IPS-18a (cell line): ENCODE data around the gene INPP5A.
"Not testable (repeated sequence)": the region's sequence is repeated elsewhere in the genome, so short reads cannot be mapped to it uniquely, and the experiment has no call there.

Experiments
- H3K27ac ChIP-seq: one replicate; pipeline ENCODE4 v1.5.1; 2013; ENCODE audit warnings: low read length
- H3K27me3 ChIP-seq: one replicate; pipeline ENCODE4 v1.6.1; 2013; ENCODE audit warnings: mild to moderate bottlenecking, low read length; ENCODE audit not compliant: control insufficient read depth, insufficient read depth
- H3K36me3 ChIP-seq: one replicate; pipeline ENCODE4 v1.6.1; 2013; ENCODE audit warnings: low read depth, low read length; ENCODE audit not compliant: control insufficient read depth
- H3K4me1 ChIP-seq: one replicate; pipeline ENCODE4 v1.6.1; 2013; ENCODE audit warnings: low read depth, low read length; ENCODE audit not compliant: control insufficient read depth
- H3K4me3 ChIP-seq: one replicate; pipeline ENCODE4 v1.5.1; 2013; ENCODE audit warnings: low read length
- H3K9ac ChIP-seq: one replicate; pipeline ENCODE4 v1.6.1; 2013; ENCODE audit warnings: mild to moderate bottlenecking, low read length, moderate library complexity
- H3K9me3 ChIP-seq: one replicate; pipeline ENCODE4 v1.6.1; 2013; ENCODE audit warnings: low read depth, low read length; ENCODE audit not compliant: control insufficient read depth

The INPP5A gene

DNA sequence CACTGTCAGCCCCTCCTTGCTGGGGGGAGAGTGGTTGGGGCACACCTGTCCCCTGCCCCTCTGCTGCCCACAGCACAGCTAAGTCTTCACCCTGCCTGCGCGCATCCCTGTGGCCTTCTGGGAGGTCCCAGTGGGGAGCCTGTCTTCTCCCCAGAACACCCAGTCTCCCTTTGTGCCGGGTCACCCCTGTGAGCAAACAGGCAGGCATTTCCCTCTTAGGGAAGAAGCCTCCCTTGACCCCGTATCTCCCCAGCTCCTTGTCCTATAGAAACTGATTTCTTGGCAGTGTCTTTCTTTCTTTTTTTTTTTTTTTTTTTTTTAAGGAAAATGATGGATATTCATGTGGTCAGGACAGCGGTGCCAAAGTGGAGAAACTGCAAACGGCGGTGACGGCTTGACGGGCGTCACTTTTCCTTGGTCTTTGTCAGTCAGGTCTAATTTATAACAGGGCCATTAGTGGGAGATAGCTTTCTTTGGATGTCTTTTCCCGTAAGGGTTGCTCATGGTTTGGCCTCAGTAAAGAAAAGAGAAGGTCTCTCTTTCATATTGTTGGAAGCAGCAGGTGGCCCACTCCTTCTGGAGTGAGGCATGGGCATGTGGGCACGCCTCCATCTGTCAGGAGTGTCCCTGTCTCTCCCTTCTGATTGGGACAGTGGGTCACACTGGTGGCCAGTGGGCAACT is 133.1 kb downstream of the INPP5A start:
- Histone ChIP-seq H3K27ac (no peak overlapping the region), H3K4me1 (no peaks in the 10 kb centered on the region), H3K27me3 (no peaks in the 10 kb centered on the region), H3K4me3 (no peak overlapping the region), H3K9me3 (no peaks in the 10 kb centered on the region), H3K9ac (no peak overlapping the region), H3K36me3 (no peaks in the 10 kb centered on the region)

DNA sequence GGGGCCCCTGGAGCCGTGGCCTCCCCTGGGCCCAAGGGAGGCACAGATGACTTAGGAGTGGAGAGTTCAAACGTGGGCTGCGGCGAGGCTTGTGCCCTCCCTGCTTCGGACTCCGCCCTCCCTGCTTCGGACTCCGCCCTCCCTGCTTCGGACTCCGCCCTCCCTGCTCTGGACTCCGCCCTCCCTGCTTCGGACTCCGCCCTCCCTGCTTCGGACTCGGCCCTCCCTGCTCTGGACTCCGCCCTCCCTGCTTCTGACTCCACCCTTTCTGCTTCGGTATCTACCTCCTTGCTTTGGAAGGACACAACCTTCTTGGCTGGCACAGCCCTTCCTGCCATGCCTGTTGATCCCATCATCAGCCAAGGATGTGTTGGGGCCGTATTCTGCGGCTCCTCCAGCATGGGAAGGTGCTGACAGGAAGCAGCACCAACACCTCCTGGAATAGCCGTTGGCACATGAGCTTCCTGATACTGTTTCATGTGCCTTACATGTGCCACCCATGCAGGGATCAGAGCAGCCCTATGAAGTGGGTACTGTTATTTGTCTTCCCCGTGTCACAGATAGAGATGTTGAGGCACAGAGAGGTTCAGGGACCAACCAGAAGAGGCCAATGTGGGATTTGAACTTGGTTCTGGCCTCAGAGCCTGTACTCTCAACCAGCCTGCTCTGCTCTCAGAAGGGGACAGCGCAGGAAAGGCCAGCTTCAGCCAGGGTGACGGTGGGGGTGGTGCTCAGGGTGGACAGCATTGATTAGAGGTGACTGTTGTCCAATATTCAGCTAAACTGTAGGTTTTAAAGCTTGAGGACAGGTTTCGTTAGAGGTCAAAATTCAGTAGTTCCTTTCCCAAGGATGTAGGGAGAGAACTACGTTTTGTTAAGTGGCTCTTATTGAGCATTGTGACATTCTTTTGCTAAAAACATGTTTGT is 133.9 kb downstream of the INPP5A start:
- Histone ChIP-seq H3K36me3 (no peaks in the 10 kb centered on the region), H3K27me3 (no peaks in the 10 kb centered on the region), H3K9ac (no peak overlapping the region), H3K9me3 (no peaks in the 10 kb centered on the region), H3K4me1 (no peaks in the 10 kb centered on the region), H3K27ac (no peak overlapping the region), H3K4me3 (no peak overlapping the region)

DNA sequence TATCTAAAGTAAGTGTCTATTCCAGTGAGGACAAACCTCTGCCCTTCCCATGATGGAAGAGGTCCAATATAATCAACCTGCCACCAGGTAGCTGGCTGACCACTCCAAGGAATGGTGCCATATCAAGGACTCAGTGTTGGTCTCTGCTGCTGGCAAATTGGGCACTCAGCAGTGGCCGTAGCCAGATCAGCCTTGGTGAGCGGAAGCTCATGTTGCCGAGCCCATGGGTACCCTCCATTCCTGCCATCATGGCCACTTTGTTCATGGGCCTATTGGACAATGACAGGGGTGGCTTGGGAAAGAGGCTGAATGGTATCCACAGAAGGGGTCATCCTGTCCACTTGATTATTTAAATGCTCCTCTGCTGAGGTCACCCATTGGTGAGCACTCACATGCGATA is 136.2 kb downstream of the INPP5A start:
- H3K9me3 ChIP-seq, H3K27ac ChIP-seq, H3K9ac ChIP-seq: not testable (repeated sequence)

DNA sequence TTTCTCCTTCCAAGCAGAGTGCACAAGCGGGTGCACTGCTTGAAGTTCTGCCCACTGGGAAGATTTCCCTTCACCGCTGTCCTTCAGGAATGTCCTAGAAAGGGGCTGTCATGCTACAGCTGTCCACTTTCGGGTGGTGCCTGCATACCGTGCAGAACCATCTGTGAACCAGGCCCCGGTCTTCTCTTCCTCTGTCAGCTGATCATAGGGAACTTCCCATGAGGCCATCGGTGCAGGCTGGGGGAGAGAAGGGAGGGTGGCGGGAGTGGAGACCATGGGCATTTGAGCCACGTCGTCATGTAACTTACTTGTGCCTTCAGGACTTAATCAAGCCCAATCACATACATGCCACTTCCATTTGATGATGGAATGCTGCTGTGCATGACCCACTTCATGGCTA is 136.7 kb downstream of the INPP5A start:
- H3K4me1 ChIP-seq: no peaks in the 10 kb centered on the region
- H3K4me3 ChIP-seq: no peak overlapping the region
- no peak overlapping the region for H3K27ac ChIP-seq
- H3K9me3 ChIP-seq: no peaks in the 10 kb centered on the region
- H3K9ac ChIP-seq: no peak overlapping the region
- no peaks in the 10 kb centered on the region for H3K36me3 ChIP-seq
- H3K27me3 ChIP-seq: no peaks in the 10 kb centered on the region

More for the DNA sequence above, 136.2 kb downstream of the INPP5A start:
- H3K27me3 ChIP-seq, H3K4me1 ChIP-seq, H3K36me3 ChIP-seq, H3K4me3 ChIP-seq: not testable (repeated sequence)

DNA sequence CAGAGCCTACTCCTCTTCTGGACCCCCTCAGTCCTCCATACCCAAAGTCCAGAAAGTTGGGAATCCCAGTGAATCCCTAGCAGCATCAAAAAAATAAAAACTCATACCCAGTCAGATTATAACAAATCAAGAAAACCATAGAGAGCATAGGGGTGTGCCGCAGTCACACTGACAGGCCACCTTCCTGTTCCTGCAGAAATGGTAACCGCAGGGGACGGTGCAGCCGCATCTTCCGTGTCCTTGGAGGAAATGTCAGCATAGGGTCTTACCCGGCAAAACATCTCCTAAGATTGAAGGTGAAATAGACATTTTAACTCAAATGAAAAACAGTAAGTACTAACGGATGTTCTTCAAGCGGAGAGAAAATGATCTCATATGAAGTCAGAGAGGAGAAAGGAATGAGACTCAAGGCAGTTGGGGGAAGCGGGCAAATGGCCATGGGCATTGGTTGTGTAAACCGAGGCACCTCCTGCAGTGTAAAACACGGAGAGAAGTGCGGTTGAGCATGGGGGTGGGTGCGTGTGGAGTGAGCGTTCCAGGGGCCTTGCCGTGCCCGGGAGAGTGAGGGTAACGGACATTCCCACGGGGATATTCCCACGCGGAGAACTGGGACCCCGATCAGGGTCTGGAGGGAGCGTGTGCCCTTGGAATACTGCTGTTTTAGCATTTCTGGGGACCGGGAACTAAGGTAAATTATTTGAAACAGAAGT is 137.6 kb downstream of the INPP5A start:
- H3K9me3 ChIP-seq: no peaks in the 10 kb centered on the region
- H3K4me1 ChIP-seq: no peaks in the 10 kb centered on the region
- H3K36me3 ChIP-seq: no peaks in the 10 kb centered on the region
- no peak overlapping the region for H3K27ac ChIP-seq
- H3K4me3 ChIP-seq: no peak overlapping the region
- H3K9ac ChIP-seq: no peak overlapping the region
- H3K27me3 ChIP-seq: no peaks in the 10 kb centered on the region

DNA sequence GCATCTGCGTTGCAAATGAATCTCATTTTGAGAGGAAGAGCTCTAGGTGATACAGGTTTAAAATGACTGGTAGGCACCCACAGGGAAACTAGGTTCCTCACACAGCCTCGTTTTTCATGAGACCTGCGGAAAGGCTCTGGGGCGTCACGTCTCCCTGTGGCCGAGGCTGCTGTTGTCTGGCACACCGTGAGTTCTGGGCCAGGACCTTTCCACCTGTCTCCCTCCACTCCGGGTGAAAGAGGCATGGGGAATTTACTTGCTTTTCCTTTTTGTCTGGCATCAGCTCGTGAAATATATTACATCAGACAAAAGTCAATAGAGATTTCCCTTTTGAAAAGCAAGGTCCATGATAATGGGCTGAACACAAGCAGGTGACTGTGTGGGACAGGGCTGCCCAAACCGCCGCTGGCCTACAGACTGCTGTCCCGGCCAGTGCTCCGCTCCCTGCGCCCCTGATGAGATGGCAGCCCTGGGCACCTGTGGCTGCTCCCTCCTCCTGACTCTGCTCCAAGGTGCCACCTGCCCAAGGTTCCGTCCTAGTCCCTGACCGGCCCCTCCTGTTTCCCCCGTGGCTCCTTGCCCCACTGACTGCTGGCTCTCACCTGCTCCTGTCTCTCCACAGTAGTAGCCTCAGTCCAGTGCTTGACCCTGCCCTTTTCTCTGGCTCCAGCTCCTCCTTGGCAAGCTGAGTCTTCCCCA is 138.8 kb downstream of the INPP5A start:
- H3K27me3 ChIP-seq: no peaks in the 10 kb centered on the region
- no peak overlapping the region for H3K9ac ChIP-seq
- H3K4me3 ChIP-seq: no peak overlapping the region
- no peak overlapping the region for H3K27ac ChIP-seq
- no peaks in the 10 kb centered on the region for H3K36me3 ChIP-seq
- H3K9me3 ChIP-seq: no peaks in the 10 kb centered on the region
- no peaks in the 10 kb centered on the region for H3K4me1 ChIP-seq

DNA sequence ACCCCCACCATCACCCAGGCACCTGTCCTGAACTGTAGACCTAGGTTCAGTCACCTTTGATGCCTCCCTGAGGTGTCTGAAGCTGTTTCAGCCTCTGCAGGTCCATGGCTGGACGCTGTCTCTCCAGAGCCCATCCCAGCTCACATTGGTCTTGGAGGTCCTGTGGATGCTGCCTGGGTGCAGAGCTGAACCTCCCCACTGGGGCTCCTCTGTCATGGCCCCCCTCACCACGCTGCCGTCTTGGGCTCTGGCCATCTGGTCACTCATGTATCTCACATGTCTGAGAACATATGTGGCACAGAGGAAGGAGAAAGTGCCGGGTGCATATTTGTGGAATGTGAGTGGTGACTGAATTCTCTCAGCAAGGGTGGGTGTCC is 139.5 kb downstream of the INPP5A start:
- Histone ChIP-seq H3K9ac (no peak overlapping the region), H3K27me3 (no peaks in the 10 kb centered on the region), H3K9me3 (no peaks in the 10 kb centered on the region), H3K36me3 (no peaks in the 10 kb centered on the region), H3K27ac (no peak overlapping the region), H3K4me3 (no peak overlapping the region), H3K4me1 (no peaks in the 10 kb centered on the region)

DNA sequence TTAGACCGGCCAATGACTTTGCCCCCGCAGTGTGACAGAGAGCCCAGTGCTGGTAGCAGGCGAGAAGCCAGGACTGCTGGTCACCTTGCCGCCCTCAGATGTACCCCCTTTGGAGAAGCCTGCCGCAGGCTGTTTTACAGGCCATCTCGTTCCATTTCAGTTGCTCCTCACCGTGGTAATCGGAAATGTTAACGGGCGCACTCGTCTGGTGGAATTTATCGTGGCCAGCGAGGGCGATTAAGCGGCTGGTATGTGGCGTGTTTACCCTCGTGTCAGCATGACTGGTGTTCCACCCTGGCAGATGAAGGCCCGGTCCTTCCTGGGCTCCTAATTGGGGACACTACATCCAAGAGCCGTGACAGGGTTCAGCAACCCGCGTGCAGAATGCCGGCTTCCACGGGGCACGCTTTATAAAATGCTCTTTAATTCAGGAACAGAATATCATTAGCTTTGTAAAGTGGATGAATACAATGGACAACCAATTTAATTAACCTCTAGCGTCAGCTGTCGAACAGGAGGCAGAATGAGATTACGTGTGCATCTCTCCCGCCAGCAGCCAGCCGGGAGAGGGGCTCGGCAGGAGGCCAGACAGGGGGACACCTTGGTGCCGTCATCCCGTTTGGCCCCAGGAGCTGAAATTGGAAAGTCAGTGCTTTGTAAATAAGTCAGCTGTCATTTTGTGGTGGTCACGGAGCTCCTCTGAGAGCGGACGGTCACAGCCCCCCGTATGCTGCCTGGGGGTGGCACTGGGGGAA is 140.1 kb downstream of the INPP5A start:
- no peaks in the 10 kb centered on the region for H3K27me3 ChIP-seq
- H3K9me3 ChIP-seq: no peaks in the 10 kb centered on the region
- H3K4me1 ChIP-seq: no peaks in the 10 kb centered on the region
- H3K4me3 ChIP-seq: no peak overlapping the region
- no peaks in the 10 kb centered on the region for H3K36me3 ChIP-seq
- no peak overlapping the region for H3K27ac ChIP-seq
- no peak overlapping the region for H3K9ac ChIP-seq

DNA sequence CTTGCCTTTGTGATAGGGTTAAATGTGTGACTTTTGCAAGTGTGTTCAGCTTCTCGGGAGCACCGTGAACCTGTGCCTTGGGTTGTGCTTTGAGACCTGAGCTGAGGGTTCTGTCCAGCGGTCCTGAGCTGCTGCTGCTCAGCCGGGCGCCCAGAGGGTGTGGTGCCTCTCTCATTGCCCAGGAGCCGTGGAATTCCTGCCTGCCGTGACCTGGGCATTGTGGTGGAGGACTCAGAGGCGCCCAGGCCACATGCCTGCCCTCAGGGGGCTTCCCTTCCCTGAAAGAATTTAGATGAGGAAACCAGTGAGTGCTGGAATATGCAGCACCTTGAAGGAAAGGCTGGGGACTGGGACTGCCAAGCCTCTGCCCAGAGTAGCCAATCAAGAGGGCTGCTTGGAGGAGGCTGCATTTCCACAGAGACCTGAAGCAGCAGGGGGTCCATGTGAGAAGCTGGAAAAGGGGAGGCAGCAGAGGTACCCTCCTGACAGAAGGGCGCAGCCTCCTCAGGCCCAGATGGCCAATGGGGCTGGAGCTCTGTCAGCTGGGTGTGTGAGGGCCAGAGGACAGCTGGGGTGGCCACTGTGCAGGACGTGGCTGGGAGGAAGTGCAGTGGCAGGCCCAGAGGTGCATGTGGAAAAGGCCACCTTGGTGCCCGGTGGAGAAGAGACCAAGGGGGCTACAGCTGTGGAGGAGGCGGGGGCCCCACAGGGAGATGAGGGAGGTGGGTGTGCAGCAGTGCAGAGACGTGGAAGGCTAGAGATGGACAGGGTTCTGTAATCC is 141.0 kb downstream of the INPP5A start:
- Histone ChIP-seq H3K27me3 (no peaks in the 10 kb centered on the region), H3K4me3 (no peak overlapping the region), H3K4me1 (no peaks in the 10 kb centered on the region), H3K36me3 (no peaks in the 10 kb centered on the region), H3K27ac (no peak overlapping the region), H3K9ac (no peak overlapping the region), H3K9me3 (no peaks in the 10 kb centered on the region)

DNA sequence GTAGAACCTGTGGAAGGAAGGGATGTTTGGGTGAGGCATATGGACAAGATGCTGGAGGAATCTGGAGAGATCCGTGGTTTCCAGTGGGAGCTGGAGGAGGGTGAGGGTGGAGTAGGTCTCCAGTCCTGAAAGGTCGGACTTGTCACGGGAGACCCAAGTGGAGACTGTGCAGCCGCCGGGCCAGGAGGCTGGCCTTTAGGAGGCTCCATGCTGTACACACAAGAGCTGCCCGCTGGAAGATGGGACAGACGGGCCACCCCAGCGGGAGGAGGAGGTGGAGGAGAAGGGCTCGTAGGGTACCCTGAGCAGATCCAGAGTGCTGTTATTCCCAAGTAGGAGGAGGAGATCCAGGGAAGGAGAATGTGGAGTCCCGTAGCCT is 141.6 kb downstream of the INPP5A start:
- H3K4me3 ChIP-seq: no peak overlapping the region
- H3K4me1 ChIP-seq: no peaks in the 10 kb centered on the region
- no peaks in the 10 kb centered on the region for H3K36me3 ChIP-seq

More for the DNA sequence above, 141.6 kb downstream of the INPP5A start:
- Histone ChIP-seq H3K9me3 (no peaks in the 10 kb centered on the region), H3K27me3 (no peaks in the 10 kb centered on the region), H3K9ac (no peak overlapping the region), H3K27ac (no peak overlapping the region)
